ENCODE data around the gene ZNF343. TPM values are rescaled to one million over a fixed set of nuclear protein-coding genes. Genes with fewer than 3 reads are reported as not detected.

ZNF343 gene
- total and polyA plus RNA-seq, 2 donors from 2014 or later, result 7.9 to 12.1 TPM

DNA sequence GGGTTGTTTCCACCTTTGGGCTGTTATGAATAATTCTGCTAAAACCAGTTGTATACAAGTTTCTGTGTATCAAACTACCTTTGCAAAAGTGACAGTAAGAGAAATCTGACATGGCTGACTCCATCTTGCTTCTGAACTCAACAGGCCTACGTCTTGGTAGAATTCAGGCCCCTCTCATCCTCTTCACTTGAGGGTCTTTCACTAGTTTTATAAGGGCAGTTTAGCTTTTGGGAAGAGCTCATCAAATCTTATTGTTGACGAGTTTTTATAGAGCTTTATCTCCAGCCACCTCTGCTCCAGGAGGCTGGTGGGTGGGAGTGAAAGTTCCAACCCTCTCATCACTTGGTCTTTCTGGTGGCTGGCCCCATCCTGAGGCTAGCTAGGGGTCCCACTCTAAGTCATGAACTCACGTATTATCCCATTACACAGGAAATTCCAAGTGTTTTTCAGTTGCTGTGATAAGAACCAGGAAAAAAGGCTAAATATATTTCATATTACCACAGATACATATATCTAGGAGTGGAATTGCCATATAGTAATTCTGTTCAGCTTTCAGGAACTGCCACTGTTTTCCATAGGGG is 49.7 kb downstream of the ZNF343 start:
- FAIRE-seq, result no peak
- peaks cover 17 to 43% (median 25%) of the 10 kb centered on the region in 3 donors for H3K36me3 ChIP-seq (ENCODE audit: control insufficient read depth in 2 of 3, insufficient read depth in 3 of 3, low read length in 3 of 3)
- intact Hi-C loops (cut with DNase I), result no loop called here

DNA sequence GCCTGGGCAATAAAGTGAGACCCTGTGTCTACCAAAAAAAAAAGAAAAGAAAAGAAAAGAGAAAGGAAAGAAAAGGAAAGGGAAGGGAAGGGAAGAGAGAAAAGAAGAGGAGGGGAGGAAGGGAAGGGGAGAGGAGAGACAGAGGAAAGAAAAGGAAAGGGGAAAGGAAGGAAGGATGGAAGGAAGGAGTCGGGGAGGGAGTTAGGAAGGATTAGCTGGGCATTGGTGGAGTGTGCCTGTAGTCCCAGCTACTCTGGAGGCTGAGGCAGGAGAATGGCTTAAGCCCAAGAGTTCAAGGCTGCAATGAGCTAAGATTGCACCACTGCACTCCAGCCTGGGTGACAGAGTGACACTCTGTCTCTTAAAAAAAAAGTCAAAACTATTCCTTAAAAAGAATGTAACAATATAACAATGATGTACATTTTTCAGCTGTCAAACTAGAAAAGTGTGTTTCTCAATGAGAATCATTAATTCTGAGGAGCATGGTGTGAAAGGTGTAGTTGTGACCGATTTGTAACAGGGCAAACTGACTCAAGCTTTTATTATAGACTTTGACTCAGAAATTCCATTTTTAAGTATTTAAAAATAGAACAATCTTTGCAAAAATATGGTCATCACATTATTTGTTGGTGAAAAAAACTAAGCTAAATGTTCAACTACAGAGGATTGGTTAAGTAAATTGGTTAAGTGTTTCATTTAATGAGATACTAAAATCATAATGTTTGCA is 52.8 kb downstream of the ZNF343 start:
- no peaks in the 10 kb centered on the region for H3K27me3 ChIP-seq (ENCODE audit: control insufficient read depth, insufficient read depth, low read length)
- H3K4me1 ChIP-seq (ENCODE audit: control insufficient read depth in 2 of 3, insufficient read depth in 2 of 3, low read depth in 1 of 3, low read length in 3 of 3), result no peaks in the 10 kb centered on the region
- no peak overlapping the region for H3K9ac ChIP-seq (ENCODE audit: low read length in 3 of 3)
- FAIRE-seq, result no peak
- H3K27ac ChIP-seq (ENCODE audit: low read depth in 2 of 2, low read length in 2 of 2), result no peak overlapping the region
- DNase-seq, result no peak
- H3K36me3 ChIP-seq (ENCODE audit: control insufficient read depth in 2 of 3, insufficient read depth in 3 of 3, low read length in 3 of 3), result peaks cover 2 to 12% (median 4%) of the 10 kb centered on the region in 3 donors
- no peaks in the 10 kb centered on the region for H3K9me3 ChIP-seq (ENCODE audit: control insufficient read depth in 2 of 3, insufficient read depth in 1 of 3, low read length in 3 of 3)
- intact Hi-C loops (cut with DNase I), result no loop called here
- H3K4me3 ChIP-seq (ENCODE audit: low read length in 3 of 3), result no peak overlapping the region
- TF ChIP-seq, protein P1, sequence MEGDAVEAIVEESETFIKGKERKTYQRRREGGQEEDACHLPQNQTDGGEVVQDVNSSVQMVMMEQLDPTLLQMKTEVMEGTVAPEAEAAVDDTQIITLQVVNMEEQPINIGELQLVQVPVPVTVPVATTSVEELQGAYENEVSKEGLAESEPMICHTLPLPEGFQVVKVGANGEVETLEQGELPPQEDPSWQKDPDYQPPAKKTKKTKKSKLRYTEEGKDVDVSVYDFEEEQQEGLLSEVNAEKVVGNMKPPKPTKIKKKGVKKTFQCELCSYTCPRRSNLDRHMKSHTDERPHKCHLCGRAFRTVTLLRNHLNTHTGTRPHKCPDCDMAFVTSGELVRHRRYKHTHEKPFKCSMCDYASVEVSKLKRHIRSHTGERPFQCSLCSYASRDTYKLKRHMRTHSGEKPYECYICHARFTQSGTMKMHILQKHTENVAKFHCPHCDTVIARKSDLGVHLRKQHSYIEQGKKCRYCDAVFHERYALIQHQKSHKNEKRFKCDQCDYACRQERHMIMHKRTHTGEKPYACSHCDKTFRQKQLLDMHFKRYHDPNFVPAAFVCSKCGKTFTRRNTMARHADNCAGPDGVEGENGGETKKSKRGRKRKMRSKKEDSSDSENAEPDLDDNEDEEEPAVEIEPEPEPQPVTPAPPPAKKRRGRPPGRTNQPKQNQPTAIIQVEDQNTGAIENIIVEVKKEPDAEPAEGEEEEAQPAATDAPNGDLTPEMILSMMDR (IDR thresholded peaks at IDR 0.05; ENCODE audit: borderline replicate concordance, extremely low read depth, insufficient read depth), result no peak

More for the DNA sequence above, 49.7 kb downstream of the ZNF343 start:
- no peaks in the 10 kb centered on the region for H3K27me3 ChIP-seq (ENCODE audit: control insufficient read depth, insufficient read depth, low read length)
- DNase-seq, result no peak
- H3K9ac ChIP-seq (ENCODE audit: low read length in 3 of 3), result no peak overlapping the region
- no peak overlapping the region for H3K4me3 ChIP-seq (ENCODE audit: low read length in 3 of 3)
- no peak overlapping the region for H3K27ac ChIP-seq (ENCODE audit: low read depth in 2 of 2, low read length in 2 of 2)
- TF ChIP-seq, protein P1 (IDR thresholded peaks at IDR 0.05; ENCODE audit: borderline replicate concordance, extremely low read depth, insufficient read depth), result no peak
- H3K4me1 ChIP-seq (ENCODE audit: control insufficient read depth in 2 of 3, insufficient read depth in 2 of 3, low read depth in 1 of 3, low read length in 3 of 3), result no peaks in the 10 kb centered on the region
- H3K9me3 ChIP-seq (ENCODE audit: control insufficient read depth in 2 of 3, insufficient read depth in 1 of 3, low read length in 3 of 3), result no peaks in the 10 kb centered on the region

DNA sequence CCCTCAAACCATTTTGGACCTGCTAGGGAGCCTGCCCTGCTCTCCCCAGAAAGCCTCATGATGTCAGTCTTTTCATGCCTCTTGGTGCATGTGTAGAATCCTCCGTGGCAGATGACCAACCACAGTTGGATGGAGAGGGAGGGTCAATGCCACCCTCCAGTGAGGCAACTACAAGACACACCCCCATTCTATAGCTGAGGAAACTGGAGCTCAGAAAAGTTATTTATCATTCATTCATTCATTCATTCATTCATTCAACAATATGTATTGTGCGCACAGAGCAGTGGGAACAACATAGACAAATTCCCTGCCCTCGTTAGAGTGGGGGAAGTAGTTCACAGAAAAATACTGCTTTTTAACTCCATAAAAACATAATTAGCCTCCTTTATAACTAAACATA is 54.9 kb downstream of the ZNF343 start:
- Histone ChIP-seq H3K27ac (ENCODE audit: low read depth in 2 of 2, low read length in 2 of 2) (no peak overlapping the region), H3K36me3 (ENCODE audit: control insufficient read depth in 2 of 3, insufficient read depth in 3 of 3, low read length in 3 of 3) (no peaks in the 10 kb centered on the region), H3K27me3 (ENCODE audit: control insufficient read depth, insufficient read depth, low read length) (no peaks in the 10 kb centered on the region), H3K9ac (ENCODE audit: low read length in 3 of 3) (no peak overlapping the region), H3K4me1 (ENCODE audit: control insufficient read depth in 2 of 3, insufficient read depth in 2 of 3, low read depth in 1 of 3, low read length in 3 of 3) (no peaks in the 10 kb centered on the region), H3K4me3 (ENCODE audit: low read length in 3 of 3) (no peak overlapping the region), H3K9me3 (ENCODE audit: control insufficient read depth in 2 of 3, insufficient read depth in 1 of 3, low read length in 3 of 3) (no peaks in the 10 kb centered on the region)
- DNase-seq, result no peak
- TF ChIP-seq, protein P1 (IDR thresholded peaks at IDR 0.05; ENCODE audit: borderline replicate concordance, extremely low read depth, insufficient read depth), result no peak
- FAIRE-seq, result no peak
- intact Hi-C loops (cut with DNase I), result loop anchor here (5.0 kb wide), 1 partner anchor 246 kb away; no protein-coding TSS in a partner anchor
